NCI-H2081 (cell line): ENCODE measurements around the gene FMO4.
"Not testable (repeated sequence)": the region's sequence is repeated elsewhere in the genome, so short reads cannot be mapped to it uniquely, and the experiment has no call there.

ENCODE experiments used
- DNase-seq, 2 experiments: peaks; one replicate each; lab custom pipeline; 2025; lab: John Stamatoyannopoulos, UW

Gene FMO4

GRCh38 chr1:171334024-171334640 is 20.1 kb downstream of the FMO4 start:
- DNase-seq: no peak

- no peak for DNase-seq
Measured at GRCh38 chr1:171335964-171336363, 22.0 kb downstream of the FMO4 start.

DNA sequence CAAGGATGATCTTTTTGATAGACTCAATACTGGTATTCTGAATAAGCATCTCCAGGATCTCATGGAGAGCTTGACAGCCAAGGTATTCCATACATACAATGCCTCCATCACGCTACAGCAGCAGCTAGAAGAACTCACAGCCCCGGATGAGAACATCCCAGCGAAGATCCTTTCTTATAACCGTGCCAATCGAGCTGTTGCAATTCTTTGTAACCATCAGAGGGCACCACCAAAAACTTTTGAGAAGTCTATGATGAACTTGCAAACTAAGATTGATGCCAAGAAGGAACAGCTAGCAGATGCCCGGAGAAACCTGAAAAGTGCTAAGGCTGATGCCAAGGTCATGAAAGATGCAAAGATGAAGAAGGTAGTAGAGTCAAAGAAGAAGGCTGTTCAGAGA is 25.4 kb downstream of the FMO4 start:
- not testable (repeated sequence) for DNase-seq

GRCh38 chr1:171343727-171344472 is 29.9 kb downstream of the FMO4 start:
- DNase-seq: no peak

- no peak for DNase-seq
Measured at GRCh38 chr1:171344473-171344820, 30.5 kb downstream of the FMO4 start.

DNA sequence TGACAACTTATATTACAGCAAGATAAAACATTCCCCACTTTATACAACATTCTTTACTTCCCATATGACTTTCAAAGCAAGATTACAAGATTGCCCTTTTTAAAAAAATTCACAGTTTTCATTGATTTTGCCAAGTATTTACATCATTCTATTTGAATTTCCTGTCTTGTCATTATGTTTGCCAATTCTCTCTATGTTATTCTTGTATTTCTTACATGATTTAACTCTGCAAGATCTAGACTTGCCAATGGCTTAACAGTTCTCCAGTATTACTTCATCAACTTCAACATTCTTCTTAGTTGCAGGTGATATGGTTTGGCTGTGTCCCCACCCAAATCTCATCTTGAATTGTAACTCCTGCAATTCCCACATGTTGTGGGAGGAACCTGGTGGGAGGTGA is 31.6 kb downstream of the FMO4 start:
- DNase-seq: no peak

DNA sequence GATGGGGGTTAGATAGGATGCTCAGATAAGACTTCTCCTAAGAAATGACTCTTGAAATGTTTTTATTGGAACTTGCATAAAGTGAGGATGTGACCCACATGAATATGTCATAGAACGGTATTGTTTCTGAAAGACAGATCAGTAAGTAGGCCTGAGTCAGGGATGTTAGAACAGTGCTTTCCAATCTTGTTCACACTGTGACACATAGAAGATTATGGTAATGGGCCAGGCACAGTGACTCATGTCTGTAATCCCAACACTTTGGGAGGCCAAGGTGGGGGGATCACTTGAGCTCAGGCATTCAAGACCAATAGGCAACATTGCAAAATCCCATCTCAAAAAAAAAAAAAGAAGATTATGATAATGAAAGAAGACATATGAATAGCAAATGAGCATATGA is 32.9 kb downstream of the FMO4 start:
- DNase-seq: no peak

DNA sequence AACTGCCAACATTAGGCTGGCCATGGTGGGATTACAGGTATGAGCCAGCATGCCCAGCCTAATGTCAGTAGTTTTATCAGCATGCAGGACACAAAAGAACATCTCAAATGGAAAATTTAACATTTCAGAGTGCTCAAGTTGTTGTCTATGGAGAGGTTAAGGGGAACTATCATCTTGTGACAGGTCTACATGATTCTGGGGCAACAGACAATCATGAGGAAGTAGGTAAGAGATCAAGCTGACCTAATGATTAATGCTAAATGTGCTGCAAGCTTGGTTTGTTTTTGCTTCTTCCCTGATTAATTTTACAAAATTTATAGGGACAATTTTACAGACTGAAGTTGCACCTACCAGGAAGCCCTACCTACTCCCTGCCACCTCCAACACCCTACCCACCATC is 36.6 kb downstream of the FMO4 start:
- no peak for DNase-seq

DNA sequence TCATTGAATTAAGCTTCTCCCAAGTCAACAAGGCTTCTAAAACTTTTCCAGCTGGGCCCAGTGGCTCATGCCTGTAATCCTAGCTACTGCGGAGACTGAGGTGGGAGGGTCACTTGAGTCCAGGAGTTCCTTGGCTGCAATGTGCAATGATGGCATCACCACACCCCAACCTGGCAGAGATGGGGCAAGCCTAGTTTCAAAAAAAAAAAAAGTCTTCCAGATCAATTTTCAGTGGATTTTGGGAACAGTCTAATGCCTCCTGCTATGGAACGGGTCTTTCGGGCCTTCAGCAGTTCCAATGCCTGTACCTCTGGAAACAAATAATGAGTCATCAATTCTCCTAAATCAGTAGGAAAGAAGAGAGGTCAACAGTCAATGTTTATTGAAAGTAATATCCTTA is 38.0 kb downstream of the FMO4 start:
- DNase-seq: no peak

GRCh38 chr1:171352554-171352953 is 38.6 kb downstream of the FMO4 start:
- DNase-seq: no peak

GRCh38 chr1:171355727-171356126 is 41.7 kb downstream of the FMO4 start:
- no peak for DNase-seq

- DNase-seq: no peak
Measured at GRCh38 chr1:171357179-171357578, 43.2 kb downstream of the FMO4 start.

DNA sequence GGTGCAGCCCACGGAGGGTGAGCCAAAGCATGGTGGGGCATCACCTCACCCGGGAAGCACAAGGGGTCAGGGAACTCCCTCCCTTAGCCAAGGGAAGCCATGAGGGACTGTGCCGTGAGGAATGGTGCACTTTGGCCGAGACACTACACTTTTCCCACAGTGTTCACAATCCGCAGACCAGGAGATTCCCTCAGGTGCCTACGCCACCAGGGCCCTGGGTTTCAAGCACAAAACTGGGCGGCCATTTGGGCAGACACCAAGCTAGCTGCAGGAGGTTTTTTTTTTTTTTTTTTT is 45.3 kb downstream of the FMO4 start:
- DNase-seq: not testable (repeated sequence)

DNA sequence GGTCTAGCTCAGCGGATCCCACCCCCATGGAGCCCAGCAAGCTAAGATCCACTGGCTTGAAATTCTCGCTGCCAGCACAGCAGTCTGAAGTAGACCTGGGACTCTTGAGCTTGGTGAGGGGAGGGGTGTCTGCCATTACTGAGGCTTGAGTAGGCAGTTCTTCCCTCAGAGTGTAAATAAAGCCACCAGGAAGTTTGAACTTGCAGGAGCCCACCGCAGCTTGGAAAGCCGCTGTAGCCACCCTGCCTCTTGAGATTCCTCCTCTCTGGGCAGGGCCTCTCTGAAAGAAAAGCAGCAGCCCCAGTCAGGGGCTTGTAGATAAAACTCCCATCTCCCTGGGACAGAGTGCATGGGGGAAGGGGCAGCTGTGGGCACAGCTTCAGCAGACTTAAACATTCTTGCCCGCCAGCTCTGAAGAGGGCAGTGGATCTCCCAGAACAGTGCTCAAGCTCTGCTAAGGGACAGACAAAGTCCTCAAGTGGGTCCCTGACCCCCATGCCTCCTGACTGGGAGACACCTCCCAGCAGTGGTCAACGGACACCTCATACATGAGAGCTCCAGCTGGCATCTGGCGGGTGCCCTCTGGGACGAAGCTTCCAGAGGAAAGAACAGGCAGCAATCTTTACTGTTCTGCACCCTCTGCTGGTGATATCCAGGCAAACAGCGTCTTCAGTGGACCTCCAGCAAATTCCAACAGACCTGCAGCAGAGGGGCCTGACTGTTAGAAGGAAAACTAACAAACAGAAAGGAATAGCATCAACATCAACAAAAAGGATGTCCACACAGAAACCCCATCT is 45.9 kb downstream of the FMO4 start:
- not testable (repeated sequence) for DNase-seq

- DNase-seq: no peak
Measured at GRCh38 chr1:171366085-171366484, 52.1 kb downstream of the FMO4 start.

- no peak for DNase-seq
Measured at GRCh38 chr1:171366816-171367215, 52.8 kb downstream of the FMO4 start.

DNA sequence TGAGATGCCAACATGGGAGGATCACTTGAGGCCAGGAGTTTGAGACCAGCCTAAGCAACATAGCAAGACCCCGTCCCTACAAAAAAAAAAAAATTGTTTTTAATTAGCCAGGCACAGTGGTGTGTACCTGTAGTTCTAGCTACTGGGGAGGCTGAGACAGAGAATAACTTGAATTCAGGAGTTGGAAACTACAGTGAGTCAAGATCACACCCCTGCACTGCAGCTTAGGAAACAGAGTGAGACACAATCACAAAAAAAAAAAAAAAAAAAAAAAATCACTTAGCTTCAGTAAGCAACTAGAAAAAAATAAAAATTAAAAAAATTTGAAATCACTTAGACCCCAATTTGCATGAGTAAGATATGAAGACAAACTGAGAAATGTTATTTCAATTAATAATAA is 53.5 kb downstream of the FMO4 start:
- DNase-seq: no peak

- DNase-seq: no peak
Measured at GRCh38 chr1:171372418-171373084, 58.6 kb downstream of the FMO4 start.

GRCh38 chr1:171373357-171374122 is 59.6 kb downstream of the FMO4 start:
- not testable (repeated sequence) for DNase-seq

GRCh38 chr1:171379846-171380245 is 65.9 kb downstream of the FMO4 start:
- no peak for DNase-seq

DNA sequence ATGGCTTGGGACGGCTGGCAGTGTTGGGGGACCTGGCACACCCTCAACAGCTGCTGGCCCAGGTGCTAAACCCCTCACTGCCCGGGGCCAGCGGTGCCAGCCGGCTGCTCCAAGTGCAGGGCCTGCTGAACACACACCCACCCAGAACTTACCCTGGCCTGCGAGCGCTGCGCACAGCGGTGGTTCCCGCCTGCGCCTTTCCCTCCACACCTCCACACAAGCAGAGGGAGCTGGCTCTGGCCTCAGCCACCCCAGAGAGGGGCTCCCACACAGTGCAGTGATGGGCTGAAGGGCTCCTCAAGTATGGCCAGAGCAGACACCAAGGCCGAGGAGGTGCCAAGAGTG is 67.9 kb downstream of the FMO4 start:
- no peak for DNase-seq

GRCh38 chr1:171384496-171384895 is 70.5 kb downstream of the FMO4 start:
- no peak for DNase-seq
